ENCODE measurements around the gene BRMS1L.
"Not testable (repeated sequence)": the region's sequence is repeated elsewhere in the genome, so short reads cannot be mapped to it uniquely, and the experiment has no call there.

BRMS1L gene

GRCh38 chr14:35842245-35842644 lies 16.1 kb downstream of the BRMS1L start:
- not testable (repeated sequence) for DNase-seq; H3K4me3 ChIP-seq (ENCODE audit: insufficient read depth, low read depth, low read length, poor library complexity, severe bottlenecking); H3K9me3 ChIP-seq (ENCODE audit: control insufficient read depth, low read length); H3K36me3 ChIP-seq (ENCODE audit: control insufficient read depth, insufficient read depth, low read length); H3K27me3 ChIP-seq (replicated peaks; ENCODE audit: control insufficient read depth, insufficient read depth, low read length, poor library complexity, severe bottlenecking); H3K27ac ChIP-seq (ENCODE audit: insufficient read depth, low read length, poor library complexity, severe bottlenecking); H3K4me1 ChIP-seq (ENCODE audit: control insufficient read depth, insufficient read depth, low read length, poor library complexity, severe bottlenecking)

- Histone ChIP-seq H3K4me1 (ENCODE audit: control insufficient read depth, insufficient read depth, low read length, poor library complexity, severe bottlenecking) (no peaks in the 10 kb centered on the region), H3K36me3 (ENCODE audit: control insufficient read depth, insufficient read depth, low read length) (peaks cover 7% of the 10 kb centered on the region), H3K9me3 (ENCODE audit: control insufficient read depth, low read length) (peaks cover 4% of the 10 kb centered on the region), H3K27ac (ENCODE audit: insufficient read depth, low read length, poor library complexity, severe bottlenecking) (no peak overlapping the region), H3K27me3 (replicated peaks; ENCODE audit: control insufficient read depth, insufficient read depth, low read length, poor library complexity, severe bottlenecking) (no peaks in the 10 kb centered on the region), H3K4me3 (ENCODE audit: insufficient read depth, low read depth, low read length, poor library complexity, severe bottlenecking) (no peak overlapping the region)
- no peak for DNase-seq
These were observed 18.4 kb downstream of the BRMS1L start for GRCh38 chr14:35844494-35844893.

GRCh38 chr14:35847636-35848035 lies 21.5 kb downstream of the BRMS1L start:
- no peaks in the 10 kb centered on the region for H3K4me1 ChIP-seq (ENCODE audit: control insufficient read depth, insufficient read depth, low read length, poor library complexity, severe bottlenecking)
- H3K27me3 ChIP-seq (replicated peaks; ENCODE audit: control insufficient read depth, insufficient read depth, low read length, poor library complexity, severe bottlenecking): no peaks in the 10 kb centered on the region
- no peak overlapping the region for H3K4me3 ChIP-seq (ENCODE audit: insufficient read depth, low read depth, low read length, poor library complexity, severe bottlenecking)
- H3K27ac ChIP-seq (ENCODE audit: insufficient read depth, low read length, poor library complexity, severe bottlenecking): no peak overlapping the region
- H3K36me3 ChIP-seq (ENCODE audit: control insufficient read depth, insufficient read depth, low read length): peaks cover 2% of the 10 kb centered on the region
- DNase-seq: no peak
- H3K9me3 ChIP-seq (ENCODE audit: control insufficient read depth, low read length): peaks cover 3% of the 10 kb centered on the region

DNA sequence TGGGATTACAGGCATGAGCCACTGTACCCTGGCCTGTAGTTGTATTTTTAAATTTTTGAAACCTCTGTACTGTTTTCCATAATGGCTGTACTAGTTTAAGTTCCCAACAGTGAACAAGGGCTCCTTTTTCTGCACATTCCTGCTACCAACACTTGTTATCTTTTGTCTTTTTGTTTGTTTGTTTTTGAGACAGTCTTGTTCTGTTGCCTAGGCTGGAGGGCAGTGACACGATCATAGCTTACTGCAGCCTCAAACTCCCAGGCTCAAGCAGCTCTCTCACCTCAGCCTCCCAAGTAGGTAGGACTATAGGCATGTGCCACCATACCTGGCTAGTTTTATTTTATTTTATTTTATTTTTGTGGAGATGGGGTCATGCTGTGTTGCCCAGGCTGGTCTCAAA lies 23.0 kb downstream of the BRMS1L start:
- Histone ChIP-seq H3K4me3 (ENCODE audit: insufficient read depth, low read depth, low read length, poor library complexity, severe bottlenecking) (no peak overlapping the region), H3K36me3 (ENCODE audit: control insufficient read depth, insufficient read depth, low read length) (no peaks in the 10 kb centered on the region), H3K9me3 (ENCODE audit: control insufficient read depth, low read length) (no peaks in the 10 kb centered on the region), H3K27ac (ENCODE audit: insufficient read depth, low read length, poor library complexity, severe bottlenecking) (no peak overlapping the region), H3K27me3 (replicated peaks; ENCODE audit: control insufficient read depth, insufficient read depth, low read length, poor library complexity, severe bottlenecking) (no peaks in the 10 kb centered on the region), H3K4me1 (ENCODE audit: control insufficient read depth, insufficient read depth, low read length, poor library complexity, severe bottlenecking) (no peaks in the 10 kb centered on the region)
- DNase-seq: no peak

- no peaks in the 10 kb centered on the region for H3K36me3 ChIP-seq (ENCODE audit: control insufficient read depth, insufficient read depth, low read length)
- H3K27me3 ChIP-seq (replicated peaks; ENCODE audit: control insufficient read depth, insufficient read depth, low read length, poor library complexity, severe bottlenecking): no peaks in the 10 kb centered on the region
- H3K27ac ChIP-seq (ENCODE audit: insufficient read depth, low read length, poor library complexity, severe bottlenecking): no peak overlapping the region
These were observed 25.7 kb downstream of the BRMS1L start for GRCh38 chr14:35851823-35852222.

DNA sequence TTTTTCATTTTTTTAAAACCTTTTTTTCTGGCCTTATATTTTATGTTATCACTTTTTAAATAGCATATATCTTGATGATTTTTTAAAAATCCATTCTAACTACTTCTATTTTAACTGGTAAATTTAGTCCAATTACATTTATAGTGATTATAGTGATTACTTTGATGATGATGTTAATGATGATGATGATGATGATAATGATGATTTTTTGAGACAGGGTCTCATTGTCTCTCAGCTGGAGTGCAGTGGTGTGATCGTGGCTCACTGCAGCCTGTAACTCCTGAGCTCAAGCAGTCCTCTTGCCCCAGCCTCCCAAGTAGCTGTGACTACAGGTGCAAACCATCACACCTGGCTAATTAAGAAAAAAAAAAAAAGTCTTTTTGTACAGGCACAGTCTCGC lies 27.1 kb downstream of the BRMS1L start:
- Histone ChIP-seq H3K36me3 (ENCODE audit: control insufficient read depth, insufficient read depth, low read length) (no peaks in the 10 kb centered on the region), H3K27ac (ENCODE audit: insufficient read depth, low read length, poor library complexity, severe bottlenecking) (no peak overlapping the region), H3K4me3 (ENCODE audit: insufficient read depth, low read depth, low read length, poor library complexity, severe bottlenecking) (no peak overlapping the region)

More at GRCh38 chr14:35851823-35852222, 25.7 kb downstream of the BRMS1L start:
- Histone ChIP-seq H3K4me3 (ENCODE audit: insufficient read depth, low read depth, low read length, poor library complexity, severe bottlenecking) (no peak overlapping the region), H3K4me1 (ENCODE audit: control insufficient read depth, insufficient read depth, low read length, poor library complexity, severe bottlenecking) (no peaks in the 10 kb centered on the region), H3K9me3 (ENCODE audit: control insufficient read depth, low read length) (no peaks in the 10 kb centered on the region)
- no peak for DNase-seq

DNA sequence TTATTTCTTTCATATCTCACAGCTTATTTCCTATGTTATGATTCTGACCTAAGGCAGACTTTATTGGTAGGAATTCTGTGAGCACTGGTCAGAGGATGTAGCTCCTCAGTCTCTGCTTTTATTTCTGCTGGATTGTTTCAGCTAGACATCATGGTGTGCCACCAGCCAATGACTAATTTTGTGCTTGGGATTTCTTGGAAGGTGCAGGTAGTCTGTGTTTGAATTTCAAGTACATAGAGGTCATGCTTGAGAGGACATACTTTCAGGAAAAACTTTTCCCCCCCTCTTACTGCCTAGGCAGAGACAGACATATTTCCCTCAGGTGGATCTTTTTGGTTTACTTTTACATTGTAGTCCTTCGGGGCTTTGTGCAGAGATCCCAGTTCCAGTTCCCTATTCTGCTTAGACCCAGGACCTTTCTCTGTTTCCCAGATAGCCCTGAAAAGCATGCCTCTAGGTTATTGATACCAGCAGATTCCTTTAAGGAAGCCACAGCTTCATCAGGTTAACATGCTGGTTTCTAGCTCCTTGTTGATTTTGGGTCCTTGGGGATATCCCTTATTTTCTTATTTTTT lies 28.6 kb downstream of the BRMS1L start:
- no peak for DNase-seq
- Histone ChIP-seq H3K4me1 (ENCODE audit: control insufficient read depth, insufficient read depth, low read length, poor library complexity, severe bottlenecking) (no peaks in the 10 kb centered on the region), H3K36me3 (ENCODE audit: control insufficient read depth, insufficient read depth, low read length) (no peaks in the 10 kb centered on the region), H3K9me3 (ENCODE audit: control insufficient read depth, low read length) (no peaks in the 10 kb centered on the region), H3K27me3 (replicated peaks; ENCODE audit: control insufficient read depth, insufficient read depth, low read length, poor library complexity, severe bottlenecking) (no peaks in the 10 kb centered on the region), H3K4me3 (ENCODE audit: insufficient read depth, low read depth, low read length, poor library complexity, severe bottlenecking) (no peak overlapping the region), H3K27ac (ENCODE audit: insufficient read depth, low read length, poor library complexity, severe bottlenecking) (no peak overlapping the region)

More for the DNA sequence above, 27.1 kb downstream of the BRMS1L start:
- no peaks in the 10 kb centered on the region for H3K4me1 ChIP-seq (ENCODE audit: control insufficient read depth, insufficient read depth, low read length, poor library complexity, severe bottlenecking)
- no peaks in the 10 kb centered on the region for H3K9me3 ChIP-seq (ENCODE audit: control insufficient read depth, low read length)
- no peaks in the 10 kb centered on the region for H3K27me3 ChIP-seq (replicated peaks; ENCODE audit: control insufficient read depth, insufficient read depth, low read length, poor library complexity, severe bottlenecking)
- DNase-seq: no peak

DNA sequence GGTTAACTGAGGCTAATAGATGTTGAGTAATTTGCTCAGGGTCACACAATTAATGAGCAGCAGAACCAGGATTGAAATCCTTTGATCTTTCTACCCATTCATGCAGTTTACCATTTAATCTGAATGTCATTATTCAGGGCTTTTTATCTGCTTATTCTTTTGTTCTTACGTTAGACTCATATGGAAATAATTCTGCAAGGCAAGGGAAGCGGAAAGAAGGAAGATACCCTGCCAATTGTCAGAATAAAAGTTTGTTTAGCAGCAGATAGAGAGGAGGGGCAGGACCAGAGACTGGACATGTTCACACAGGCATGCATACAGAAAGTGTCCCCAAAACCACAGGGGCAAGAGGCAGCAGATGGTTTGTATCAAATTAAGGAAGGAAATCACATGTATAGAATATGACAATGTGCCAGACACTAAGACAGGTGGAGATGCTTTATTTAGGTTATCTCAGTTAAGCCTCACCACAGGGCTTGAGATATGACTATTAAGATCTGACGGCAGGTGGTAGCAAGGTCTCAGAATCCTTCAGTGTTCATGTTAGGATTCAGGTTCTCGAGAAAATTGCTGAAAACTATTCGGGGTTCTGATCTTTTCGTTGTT lies 29.8 kb downstream of the BRMS1L start:
- Histone ChIP-seq H3K9me3 (ENCODE audit: control insufficient read depth, low read length) (no peaks in the 10 kb centered on the region), H3K4me1 (ENCODE audit: control insufficient read depth, insufficient read depth, low read length, poor library complexity, severe bottlenecking) (no peaks in the 10 kb centered on the region), H3K4me3 (ENCODE audit: insufficient read depth, low read depth, low read length, poor library complexity, severe bottlenecking) (no peak overlapping the region), H3K27ac (ENCODE audit: insufficient read depth, low read length, poor library complexity, severe bottlenecking) (no peak overlapping the region), H3K27me3 (replicated peaks; ENCODE audit: control insufficient read depth, insufficient read depth, low read length, poor library complexity, severe bottlenecking) (no peaks in the 10 kb centered on the region), H3K36me3 (ENCODE audit: control insufficient read depth, insufficient read depth, low read length) (no peaks in the 10 kb centered on the region)
- DNase-seq: no peak

GRCh38 chr14:35858521-35859209 lies 32.5 kb downstream of the BRMS1L start:
- H3K4me3 ChIP-seq (ENCODE audit: insufficient read depth, low read depth, low read length, poor library complexity, severe bottlenecking): no peak overlapping the region
- no peak overlapping the region for H3K27ac ChIP-seq (ENCODE audit: insufficient read depth, low read length, poor library complexity, severe bottlenecking)
- no peaks in the 10 kb centered on the region for H3K27me3 ChIP-seq (replicated peaks; ENCODE audit: control insufficient read depth, insufficient read depth, low read length, poor library complexity, severe bottlenecking)
- DNase-seq: no peak
- peaks cover 7% of the 10 kb centered on the region for H3K36me3 ChIP-seq (ENCODE audit: control insufficient read depth, insufficient read depth, low read length)
- H3K4me1 ChIP-seq (ENCODE audit: control insufficient read depth, insufficient read depth, low read length, poor library complexity, severe bottlenecking): no peaks in the 10 kb centered on the region
- H3K9me3 ChIP-seq (ENCODE audit: control insufficient read depth, low read length): no peaks in the 10 kb centered on the region

- no peak for DNase-seq
- H3K27ac ChIP-seq (ENCODE audit: insufficient read depth, low read length, poor library complexity, severe bottlenecking): no peak overlapping the region
- H3K9me3 ChIP-seq (ENCODE audit: control insufficient read depth, low read length): no peaks in the 10 kb centered on the region
- H3K27me3 ChIP-seq (replicated peaks; ENCODE audit: control insufficient read depth, insufficient read depth, low read length, poor library complexity, severe bottlenecking): no peaks in the 10 kb centered on the region
- no peak overlapping the region for H3K4me3 ChIP-seq (ENCODE audit: insufficient read depth, low read depth, low read length, poor library complexity, severe bottlenecking)
- peaks cover 16% of the 10 kb centered on the region for H3K36me3 ChIP-seq (ENCODE audit: control insufficient read depth, insufficient read depth, low read length)
- H3K4me1 ChIP-seq (ENCODE audit: control insufficient read depth, insufficient read depth, low read length, poor library complexity, severe bottlenecking): no peaks in the 10 kb centered on the region
These were observed 35.2 kb downstream of the BRMS1L start for GRCh38 chr14:35861204-35861868.
